AG10803 (cell line): Measurements from ENCODE around the gene GJD2.

Experiments
- DNase-seq: peaks from one replicate; pipeline ENCODE4 v3.0.0; 2010; ENCODE audit warnings: low read depth
- H3K4me3 ChIP-seq: 2 replicates; pipeline ENCODE4 v1.5.1; 2011; ENCODE audit warnings: mild to moderate bottlenecking, low read length, control low read depth
- CTCF ChIP-seq: conservative IDR thresholded peaks from 2 replicates; pipeline ENCODE4 v1.5.1; 2011; ENCODE audit warnings: mild to moderate bottlenecking, low read length, control low read depth, inconsistent platforms

Gene GJD2

DNA sequence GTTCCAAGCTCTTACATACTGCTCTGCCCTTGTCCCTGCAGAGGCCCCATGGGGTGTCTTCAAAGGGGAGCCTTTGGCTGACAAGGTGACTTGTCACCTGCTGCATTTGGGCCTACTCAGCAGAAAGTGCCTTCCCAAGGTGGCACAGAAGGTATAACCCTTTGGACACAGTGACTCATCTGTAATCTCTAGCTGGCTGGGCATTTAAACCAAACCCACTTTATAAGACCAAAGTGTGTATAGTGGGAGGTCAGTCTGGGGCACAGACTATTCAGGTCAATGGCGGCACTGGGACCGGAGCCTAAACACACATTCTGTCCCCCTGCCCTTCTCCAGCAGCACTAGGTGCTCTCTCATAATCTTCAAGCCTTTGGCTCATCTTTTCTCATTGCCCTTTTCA is 35.1 kb downstream of the GJD2 start:
- H3K4me3 ChIP-seq: no peak overlapping the region
- no peak for DNase-seq
- TF ChIP-seq CTCF: no peak

- no peak overlapping the region for H3K4me3 ChIP-seq
- DNase-seq: no peak
- TF ChIP-seq CTCF: no peak
Measured at GRCh38 chr15:34718681-34719665, 35.8 kb downstream of the GJD2 start.

- H3K4me3 ChIP-seq: no peak overlapping the region
- no peak for TF ChIP-seq CTCF
- DNase-seq: no peak
Measured at GRCh38 chr15:34717729-34718128, 37.1 kb downstream of the GJD2 start.

- no peak overlapping the region for H3K4me3 ChIP-seq
- no peak for DNase-seq
- TF ChIP-seq CTCF: no peak
Measured at GRCh38 chr15:34716111-34716510, 38.7 kb downstream of the GJD2 start.

DNA sequence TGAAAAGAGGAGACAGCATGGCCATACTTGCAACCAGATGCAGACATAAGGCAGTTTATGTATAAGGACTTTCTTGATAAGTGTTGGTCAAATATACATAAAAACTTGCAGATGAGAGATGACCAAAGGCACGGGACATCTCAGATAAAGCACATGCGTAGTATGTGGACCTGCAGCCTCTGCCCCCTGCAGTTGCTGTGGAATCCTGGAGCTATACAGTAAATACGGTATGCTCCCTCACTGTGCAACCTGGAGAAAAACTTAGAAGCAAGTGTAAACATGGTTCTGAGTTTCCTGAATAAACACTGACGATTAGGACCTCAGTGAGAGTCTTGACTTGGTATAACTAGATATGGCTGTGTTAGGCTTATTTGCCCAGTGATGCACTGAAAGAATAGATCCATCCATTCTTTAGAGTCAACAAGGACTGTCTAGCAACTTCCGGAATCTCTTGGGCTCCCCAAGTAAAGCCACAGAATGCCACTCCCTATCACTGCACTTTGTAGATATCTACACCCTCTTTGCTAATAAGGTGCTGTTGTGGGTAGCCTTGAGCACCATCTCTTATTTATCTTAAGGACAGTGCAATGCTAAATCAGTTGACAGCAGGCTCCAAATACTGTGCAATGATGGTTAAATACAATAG is 40.2 kb downstream of the GJD2 start:
- H3K4me3 ChIP-seq: no peak overlapping the region
- no peak for TF ChIP-seq CTCF
- no peak for DNase-seq

GRCh38 chr15:34713635-34714034 is 41.2 kb downstream of the GJD2 start:
- H3K4me3 ChIP-seq: no peak overlapping the region
- no peak for TF ChIP-seq CTCF
- DNase-seq: no peak

- no peak for TF ChIP-seq CTCF
- peak; percentile 80 for DNase-seq
- no peak overlapping the region for H3K4me3 ChIP-seq
Measured at GRCh38 chr15:34709866-34710265, 44.9 kb downstream of the GJD2 start.
